GM19463 (cell line): ENCODE results near the gene PDE1A.

Experiments
- ATAC-seq: cut with Tn5 transposase; IDR thresholded peaks from one replicate; pipeline ENCODE4 v1.9.1; 2021; ENCODE audit warnings: mild to moderate bottlenecking, moderate library complexity; ENCODE audit not compliant: unreplicated experiment

PDE1A gene

DNA sequence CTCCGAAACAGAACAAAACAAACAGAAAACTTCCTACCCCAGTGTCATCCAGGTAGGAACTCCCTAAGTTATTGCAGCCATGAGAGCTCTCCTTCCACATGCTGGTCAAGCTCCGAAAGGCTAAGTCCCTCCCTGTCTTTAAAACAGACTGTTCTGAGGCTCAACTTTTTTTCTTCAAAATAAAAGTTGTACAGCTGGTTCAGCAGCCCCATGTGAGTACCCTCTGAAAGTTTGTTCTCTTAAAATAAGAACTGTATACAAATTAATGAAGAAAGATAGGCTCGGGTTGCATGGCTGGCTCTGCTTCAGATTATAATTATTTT is at the start of gene PDE1A:
Gene PDE1A, minus strand, starts transcription at position 119 of the 323 bp plus-strand sequence.
- ATAC-seq = no peak

DNA sequence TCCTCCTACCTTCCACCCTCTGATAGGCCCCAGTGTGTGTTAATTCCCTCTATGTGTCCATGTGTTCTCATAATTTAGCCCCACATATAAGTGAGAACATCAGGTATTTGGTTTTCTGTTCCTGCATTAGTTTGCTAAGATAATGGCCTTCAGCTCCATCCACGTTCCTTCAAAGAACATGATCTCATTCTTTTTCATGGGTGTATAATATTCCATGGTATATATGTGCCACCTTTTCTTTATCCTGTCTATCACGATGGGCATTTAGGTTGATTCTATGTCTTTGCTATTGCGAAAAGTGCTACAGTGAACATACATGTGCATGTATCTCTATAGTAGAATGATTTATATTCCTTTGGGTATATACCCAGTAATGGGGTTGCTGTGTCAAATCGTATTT is 46.8 kb upstream of the PDE1A start:
- no peak for ATAC-seq

DNA sequence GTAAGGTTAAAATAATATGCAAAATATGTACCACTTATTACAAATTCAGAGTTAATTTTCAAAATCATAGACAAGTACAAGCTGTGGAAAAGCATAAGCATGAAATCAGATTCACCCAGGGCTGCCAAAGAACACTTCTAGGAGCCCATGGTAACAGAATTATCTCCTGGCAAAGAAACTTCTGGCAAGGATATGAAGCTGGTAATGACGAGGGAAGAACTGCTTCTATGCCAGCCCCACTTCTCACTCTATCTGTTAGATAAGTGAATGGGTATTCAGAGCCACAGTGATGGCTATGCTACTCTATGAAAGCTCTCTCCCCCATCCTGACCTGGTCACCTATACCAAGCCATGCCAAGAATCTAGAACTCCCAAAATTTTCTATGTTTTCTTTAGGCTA is 36.9 kb upstream of the PDE1A start:
- ATAC-seq = no peak

DNA sequence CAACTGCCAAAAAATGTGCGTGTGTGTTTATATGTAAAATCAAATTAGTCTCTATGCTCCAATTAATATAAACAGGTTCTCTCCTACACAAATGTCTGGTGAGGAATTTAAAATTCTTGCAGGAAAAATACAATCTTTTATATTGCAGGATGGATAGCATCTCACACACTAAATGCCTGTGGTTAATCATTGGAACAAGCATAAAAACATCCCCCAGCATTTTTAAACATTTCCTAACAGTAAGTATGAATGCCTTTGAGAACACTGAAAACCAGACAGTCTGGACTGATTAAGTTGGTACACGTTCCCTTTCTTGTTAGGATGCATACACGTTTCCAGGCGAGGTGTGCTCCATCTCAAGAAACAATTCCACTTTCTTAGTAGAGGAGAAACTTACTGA is 29.9 kb upstream of the PDE1A start:
- no peak for ATAC-seq

DNA sequence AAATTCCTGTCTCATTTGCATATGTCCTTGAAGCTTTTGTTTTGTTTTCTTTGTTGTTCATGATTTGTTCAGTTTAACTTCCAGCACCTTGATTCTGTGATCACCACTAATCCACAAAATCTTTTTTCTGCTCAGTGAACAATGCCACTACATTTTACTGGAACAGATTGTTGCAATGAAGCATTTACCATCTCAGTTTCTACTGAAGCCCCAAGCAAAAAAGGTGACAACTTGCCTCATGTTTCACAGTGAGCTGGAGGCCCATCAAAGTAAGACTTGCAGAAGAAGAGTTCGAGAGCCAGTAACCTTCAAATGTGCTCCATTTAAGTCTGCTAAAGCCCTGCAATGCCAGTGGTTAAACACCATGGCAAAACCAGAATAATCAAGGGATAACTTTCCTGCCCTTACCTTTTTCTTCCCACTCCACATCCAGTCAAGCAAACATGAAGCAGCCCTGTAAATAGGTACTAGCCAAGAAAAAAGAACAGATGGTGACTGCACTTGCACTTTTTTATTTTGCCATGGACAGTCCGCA is 25.7 kb upstream of the PDE1A start:
- no peak for ATAC-seq

DNA sequence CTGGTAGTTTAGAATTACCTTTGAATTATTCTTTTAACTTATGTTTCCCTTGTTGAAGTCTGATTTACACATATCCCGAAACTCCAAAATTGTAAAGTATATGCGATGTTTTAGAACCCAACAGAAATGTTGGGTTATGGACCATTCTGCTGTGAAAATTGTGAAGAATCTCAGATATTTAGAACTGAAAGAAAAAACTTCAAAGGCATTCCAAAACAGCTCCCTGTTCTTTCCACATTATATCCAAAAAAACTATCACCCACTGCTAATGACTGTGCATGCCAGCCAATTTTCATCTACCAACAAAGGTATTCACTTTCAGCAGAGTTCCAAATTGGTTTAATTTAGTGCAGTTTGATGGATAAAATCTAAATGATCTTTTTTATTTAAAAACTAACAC is 21.5 kb upstream of the PDE1A start:
- ATAC-seq = no peak

DNA sequence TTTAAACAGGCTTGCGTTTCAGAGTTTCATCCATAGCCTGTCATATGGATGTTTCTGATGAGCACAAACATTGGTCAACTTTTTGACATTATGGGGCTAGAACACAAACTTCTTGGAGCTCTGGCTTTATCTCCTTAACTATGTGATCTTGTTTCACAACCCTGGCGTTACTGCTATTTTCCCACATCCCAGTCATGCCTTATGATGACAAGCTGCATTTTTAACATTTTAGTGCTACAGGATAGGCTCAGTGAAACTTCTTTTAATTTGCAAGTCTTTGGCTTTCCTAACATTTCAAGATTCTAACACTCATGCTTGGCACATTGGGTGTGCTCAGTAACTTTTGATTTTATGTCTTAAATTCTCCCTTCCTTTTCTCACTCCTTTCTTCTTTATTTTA is 21.0 kb upstream of the PDE1A start:
- ATAC-seq = no peak

DNA sequence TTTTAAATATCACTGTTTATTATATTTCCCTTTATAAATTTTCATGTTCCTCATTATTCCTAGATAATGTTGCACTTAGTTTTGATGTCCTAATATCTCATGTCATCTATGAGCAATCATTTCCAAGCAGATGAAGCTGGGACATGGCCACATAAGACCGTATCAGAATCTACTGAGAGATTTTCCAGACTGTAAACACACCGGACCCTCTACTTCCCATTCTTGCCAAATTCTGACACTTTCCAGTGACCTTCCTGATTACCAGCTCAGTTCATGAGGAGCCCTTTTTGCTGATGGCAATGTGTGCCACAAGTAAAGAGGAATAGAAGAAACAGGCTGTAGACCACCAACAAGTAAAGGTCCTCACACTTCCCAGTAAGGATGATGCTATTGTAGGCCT is 20.3 kb upstream of the PDE1A start:
- no peak for ATAC-seq

DNA sequence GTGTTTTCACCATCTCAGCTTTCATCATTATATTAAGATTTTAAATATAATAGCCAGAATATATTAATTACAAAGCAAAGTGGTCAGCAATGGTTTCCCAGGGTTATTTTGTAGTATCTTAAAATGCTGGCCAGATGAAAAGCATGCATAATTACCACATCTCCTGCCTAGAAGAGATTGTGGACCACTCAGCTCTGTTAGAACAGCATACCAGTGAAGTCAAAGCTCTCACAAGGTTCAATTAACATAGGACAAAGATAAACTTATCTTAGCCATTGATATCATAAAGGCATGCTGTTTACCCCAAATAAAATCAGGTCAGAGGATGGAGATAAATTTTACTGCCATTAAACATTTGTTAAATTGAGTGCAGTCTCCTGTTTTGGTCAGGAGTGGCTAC is 19.3 kb upstream of the PDE1A start:
- no peak for ATAC-seq

DNA sequence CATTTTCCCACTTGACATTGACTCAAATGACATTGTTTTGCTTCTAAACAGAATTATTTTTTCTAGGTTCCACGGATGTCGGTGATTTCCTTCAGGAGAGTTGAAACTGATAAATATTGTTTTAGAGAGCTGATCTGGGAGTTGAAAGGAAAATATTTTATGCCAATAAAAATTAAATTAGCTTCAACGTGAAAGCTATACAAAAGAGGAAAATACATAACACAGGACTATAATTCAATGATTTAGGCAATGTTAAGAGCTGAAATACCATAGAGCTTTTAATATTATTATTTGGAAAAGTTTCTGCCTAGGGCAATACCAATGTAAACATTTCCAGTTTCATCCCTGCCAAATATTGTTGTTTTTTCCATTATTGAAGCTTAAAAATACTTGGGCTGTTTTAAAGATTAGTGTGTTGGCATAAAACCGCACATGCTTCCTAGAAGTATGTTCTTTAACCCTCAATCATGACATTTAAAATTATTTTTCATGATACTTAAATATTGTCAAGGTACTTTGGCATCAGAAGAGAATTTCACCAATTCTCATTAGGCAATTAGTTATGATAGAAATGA is 18.6 kb upstream of the PDE1A start:
- no peak for ATAC-seq

DNA sequence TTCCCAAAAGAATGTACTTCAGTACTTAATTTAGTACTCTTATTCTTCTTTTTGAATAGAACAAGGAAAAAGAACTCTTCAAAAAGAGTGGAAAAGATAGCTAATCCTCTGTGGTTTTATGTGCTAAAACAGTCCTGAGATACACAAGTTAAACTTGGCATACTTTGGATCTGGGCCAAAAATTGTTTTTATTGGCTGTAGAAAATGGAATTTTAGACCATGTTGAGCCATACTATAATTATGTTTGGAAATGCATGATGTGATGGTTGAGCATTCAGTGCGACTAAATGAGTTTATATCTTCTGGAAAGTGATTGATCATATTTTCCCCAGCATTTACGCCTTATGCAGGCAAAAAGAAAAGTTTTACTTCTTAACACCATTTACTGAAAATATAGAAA is 18.0 kb upstream of the PDE1A start:
- ATAC-seq = no peak

DNA sequence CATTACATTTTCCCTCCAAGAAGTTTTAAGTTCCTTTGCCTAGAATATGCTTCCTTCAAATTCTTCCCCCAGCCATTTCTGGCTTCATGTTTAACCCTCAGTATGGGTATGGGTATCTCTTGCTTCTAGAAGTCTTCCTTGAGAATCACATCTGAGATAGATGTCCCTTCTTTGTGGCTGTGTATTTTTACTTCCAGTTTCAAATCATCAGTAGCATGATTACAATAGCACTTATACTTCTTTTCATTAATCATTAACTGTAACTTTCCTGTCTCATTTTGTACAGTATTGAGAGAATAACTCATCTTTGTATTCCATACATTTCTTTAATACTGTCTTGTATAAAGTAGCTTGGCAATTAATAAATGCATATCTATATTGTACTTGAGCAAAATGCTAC is 17.3 kb upstream of the PDE1A start:
- no peak for ATAC-seq

DNA sequence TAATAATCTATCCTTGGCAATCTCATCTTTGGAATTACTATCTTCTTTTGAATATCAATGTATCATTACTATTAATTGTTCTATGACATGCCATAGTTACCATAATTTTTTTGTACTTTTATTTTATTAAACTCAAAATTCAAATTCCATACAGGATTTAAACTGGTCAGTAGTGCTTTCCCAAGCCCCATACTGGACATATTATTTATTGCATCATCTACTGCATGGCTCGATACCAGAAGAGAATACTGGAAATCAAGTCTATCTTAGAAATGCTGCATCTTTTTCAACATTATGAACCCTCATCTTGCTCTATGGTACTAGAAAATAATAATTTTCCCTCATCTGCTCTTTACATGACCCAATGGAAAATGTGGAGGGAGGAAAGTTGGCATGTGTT is 9.4 kb upstream of the PDE1A start:
- ATAC-seq = no peak

DNA sequence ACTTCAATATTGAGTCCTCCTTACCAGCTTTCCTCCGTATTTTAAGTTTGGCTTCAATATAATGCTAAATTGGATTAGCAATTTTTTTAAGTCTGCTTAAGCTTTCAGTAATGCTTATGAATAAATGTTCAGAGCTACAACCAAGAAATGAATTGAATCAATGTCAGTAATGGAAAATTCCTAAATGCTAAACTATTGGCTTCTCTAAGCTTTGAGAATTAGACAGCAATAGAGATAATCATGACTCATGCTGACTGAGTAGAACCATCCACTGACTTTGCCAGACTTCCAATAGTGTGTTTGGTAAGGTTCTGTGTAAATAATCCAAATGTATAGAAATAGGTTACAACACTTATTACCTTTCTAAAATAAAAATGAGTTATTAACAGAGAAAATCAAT is 8.9 kb upstream of the PDE1A start:
- ATAC-seq = no peak

DNA sequence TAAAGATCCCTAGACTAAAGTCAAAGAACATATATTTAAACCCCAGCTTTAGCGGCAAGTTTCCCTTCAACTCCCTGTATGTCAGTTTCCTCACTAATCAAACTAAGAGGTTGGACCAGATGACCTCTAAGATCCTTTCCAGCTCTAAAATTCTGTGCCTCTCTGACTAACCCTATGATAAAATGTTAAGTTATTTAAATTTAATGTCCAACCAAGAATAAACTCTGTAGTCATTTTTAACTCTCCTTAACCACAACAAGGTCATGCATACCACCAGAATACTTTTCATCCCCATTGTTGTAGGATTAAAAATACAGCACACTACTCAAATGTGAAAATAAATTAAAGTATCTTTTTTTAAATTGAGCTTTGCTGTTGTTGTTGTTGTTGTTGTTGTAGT is 5.2 kb upstream of the PDE1A start:
- no peak for ATAC-seq

DNA sequence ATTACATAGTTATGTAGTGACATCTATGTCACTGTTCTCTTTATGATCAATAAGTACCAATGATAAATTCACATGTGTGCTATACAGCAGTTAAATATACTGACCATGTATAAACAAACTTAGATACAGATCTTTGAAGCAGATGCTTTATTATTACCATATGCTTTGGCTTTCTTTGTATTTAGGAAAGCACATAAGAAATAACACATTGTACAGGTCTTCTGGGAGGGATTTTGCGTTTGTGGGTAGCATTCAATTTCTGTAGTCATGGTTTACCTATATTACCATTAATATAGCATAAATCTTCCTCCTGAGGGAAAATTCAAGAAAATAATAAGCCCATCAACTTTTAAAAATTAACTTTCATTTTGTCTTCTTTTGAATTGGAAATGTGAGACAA is 1.6 kb upstream of the PDE1A start:
- ATAC-seq = no peak

DNA sequence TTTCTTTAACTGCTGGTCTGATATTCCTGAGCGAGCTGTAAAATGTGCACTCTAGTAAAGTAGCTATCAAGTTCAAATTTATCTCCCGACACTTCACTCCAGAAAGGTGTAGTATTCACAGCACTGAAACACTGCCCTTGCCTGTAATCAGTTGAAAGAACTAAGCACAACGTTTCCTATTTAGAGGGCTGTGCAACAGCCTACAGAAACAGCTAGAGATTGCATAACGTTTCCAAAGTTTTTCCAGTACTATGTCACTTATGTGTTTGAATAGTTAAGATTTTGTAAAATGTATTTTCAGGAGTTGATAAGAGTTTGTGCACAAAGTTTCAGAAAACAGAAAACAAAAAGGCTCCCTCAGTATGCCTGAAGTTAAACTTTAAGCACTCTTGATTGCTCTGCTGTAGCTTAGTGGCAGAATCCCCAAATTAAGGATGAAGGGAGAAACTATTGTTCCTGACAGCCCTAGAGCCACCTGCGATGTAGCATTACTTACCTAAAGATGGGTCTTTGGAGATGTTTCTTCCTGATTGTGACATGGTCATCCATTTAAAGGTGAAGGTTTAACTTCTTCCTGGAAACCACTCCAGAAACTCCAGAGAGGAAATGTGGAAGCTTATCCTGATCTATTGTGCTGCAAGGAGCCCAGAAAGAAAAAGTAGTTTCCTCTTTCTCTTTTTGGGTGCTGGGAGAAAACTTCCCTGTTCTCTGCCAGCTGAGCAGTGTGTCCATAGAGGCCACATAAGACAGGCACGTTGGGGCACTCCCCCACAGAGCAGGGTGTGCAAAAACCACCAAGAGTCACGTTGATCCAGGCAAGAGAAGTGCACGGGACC is 536 bp downstream of the PDE1A start:
- no peak for ATAC-seq

DNA sequence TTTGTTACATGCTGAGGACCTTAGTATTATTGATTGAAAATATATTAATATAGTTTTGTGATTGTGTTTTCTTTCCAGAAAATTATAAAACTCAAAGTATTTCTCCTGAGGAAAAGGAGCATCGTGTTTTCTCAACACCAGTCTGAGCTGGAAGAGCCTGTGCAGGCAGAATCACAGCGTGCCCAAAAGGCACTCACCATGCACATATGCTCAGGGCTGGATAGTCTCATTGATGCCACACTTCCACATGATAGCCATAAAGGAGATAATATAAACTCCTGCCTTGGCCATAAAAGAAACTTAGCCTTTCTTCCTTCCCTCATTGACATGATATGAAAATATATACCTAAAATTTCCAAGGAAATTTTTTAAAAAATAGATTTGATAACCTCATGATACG is 4.0 kb downstream of the PDE1A start:
- ATAC-seq = no peak

DNA sequence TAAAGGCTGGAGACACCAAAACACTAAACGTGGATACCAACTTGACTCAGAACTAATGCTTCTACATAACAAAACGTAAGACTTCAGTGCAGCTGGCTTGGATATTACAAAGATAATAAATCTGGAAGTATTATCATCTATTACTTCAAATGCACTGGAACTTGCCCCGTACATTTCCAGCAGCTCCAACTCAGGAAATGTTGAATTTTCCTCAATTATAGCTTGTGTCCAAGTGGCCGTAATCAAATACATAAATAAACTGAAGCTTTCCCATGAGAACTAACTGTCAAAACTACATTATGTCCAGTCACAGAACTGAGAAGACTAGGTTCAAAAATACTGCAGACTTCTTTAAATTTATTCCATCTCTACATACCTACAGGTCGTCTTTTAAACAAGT is 6.2 kb downstream of the PDE1A start:
- ATAC-seq = no peak

DNA sequence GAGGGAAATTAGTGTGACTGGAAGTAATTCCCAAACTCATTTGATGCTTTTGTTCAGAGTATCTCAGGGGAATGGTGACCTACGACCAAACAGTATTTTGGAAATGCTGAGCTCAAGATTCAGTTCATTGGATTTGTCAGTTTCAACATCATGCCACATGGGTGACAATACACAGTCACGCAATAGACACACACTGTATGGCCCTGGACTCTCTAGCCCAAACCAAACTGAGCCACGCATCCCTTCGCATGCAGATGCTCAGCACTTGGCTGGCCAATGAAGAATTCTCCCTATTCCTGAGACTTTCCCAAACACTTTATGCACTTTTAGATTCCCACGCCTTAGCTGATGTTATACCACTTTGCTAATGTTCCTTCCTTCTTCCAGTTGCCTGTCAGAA is 10.0 kb downstream of the PDE1A start:
- ATAC-seq = no peak

DNA sequence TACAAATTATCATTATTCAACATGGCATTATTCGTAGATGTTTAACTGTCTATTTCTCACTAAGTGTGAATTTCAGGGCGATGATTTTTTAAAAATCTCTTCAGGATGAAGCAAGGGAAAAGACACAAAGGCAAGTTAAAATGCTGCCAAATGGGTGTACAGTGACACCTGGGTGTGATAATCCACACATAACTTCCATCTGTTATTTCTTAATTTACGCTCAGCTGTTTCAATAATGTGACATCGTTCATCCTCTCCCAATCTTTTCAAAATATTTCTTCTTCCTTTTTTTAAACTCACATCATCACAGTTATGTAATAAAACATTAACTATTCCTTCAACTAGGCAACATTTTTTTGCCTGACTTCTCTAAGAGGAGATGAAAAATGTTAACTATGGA is 10.6 kb downstream of the PDE1A start:
- no peak for ATAC-seq

DNA sequence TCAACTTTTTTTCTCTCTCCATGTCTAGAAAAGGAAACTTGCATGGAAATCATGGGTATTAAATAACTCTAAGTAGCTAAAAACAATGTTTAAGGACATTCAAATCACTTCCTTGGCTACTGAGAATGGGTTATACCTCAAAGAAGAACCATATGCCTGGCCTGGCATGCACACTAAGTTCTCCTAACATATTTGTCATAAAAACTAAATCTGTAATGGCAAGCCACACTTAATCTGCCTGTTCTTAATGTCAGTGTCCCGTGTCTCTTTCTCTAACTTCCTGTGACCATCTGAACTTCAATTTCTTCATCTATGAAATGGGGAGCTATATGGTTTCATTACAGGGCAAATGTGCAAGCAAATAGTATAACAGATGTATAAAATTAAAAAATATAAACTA is 11.1 kb downstream of the PDE1A start:
- no peak for ATAC-seq

DNA sequence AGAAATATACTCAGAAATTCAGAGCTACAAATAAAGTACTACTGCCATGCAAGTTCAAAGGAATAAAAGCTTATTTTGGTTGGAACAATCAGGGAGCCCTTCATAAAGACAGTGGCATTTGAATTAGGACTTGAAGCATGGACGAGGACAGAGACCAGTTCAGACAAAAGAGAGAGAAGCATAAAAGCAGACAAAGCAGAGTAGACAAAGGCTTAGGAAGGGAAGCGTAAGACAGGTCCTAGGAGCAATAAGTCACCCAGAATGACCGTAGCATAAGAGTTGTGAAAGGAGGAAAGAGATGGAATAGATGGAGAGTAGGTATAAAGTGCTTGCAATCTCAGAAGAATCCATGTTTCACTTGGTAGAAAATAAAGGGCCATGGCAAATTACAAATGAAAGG is 14.0 kb downstream of the PDE1A start:
- no peak for ATAC-seq
